B cell (primary cell): ENCODE measurements around the gene EIPR1. TPM values are rescaled to one million over a fixed set of nuclear protein-coding genes. Genes with fewer than 3 reads are reported as not detected.

Source experiments
- ATAC-seq: fragments of 200-7000 bp; cut with Tn5 transposase; one replicate; pipeline ENCODE4 v1.10.0; 2021; ENCODE audit warnings: low read depth, mild to moderate bottlenecking, moderate number of reproducible peaks, moderate library complexity
- CTCF ChIA-PET: fragments of 350-600 bp; sonication (Branson Sonifier 250); formaldehyde crosslinking; loops from one replicate; lab custom pipeline; 2021; ENCODE audit warnings: antibody characterized with exemption, inconsistent platforms; lab: Charles Lee
- POLR2A ChIA-PET: fragments of 350-600 bp; sonication (Branson Sonifier 250); formaldehyde crosslinking; loops from one replicate; lab custom pipeline; 2021; ENCODE audit warnings: antibody characterized with exemption; lab: Charles Lee
- DNase-seq: peaks from one replicate; pipeline ENCODE4 v3.0.0; 2013
- H2AFZ ChIP-seq: 2 replicates; pipeline ENCODE4 v1.6.1; 2012; ENCODE audit warnings: mild to moderate bottlenecking, low read depth, low read length; ENCODE audit not compliant: insufficient read depth, poor library complexity, severe bottlenecking
- H3K27ac ChIP-seq, 2 donors: 1 replicate in 1 of 2; 2 replicates in 1 of 2; pipeline ENCODE4 v1.5.1; 2012 to 2013; ENCODE audit warnings: low read length in 2 of 2, mild to moderate bottlenecking in 2 of 2, moderate library complexity in 1 of 2
- H3K27me3 ChIP-seq, 4 experiments: fragments of 200-600 bp in 1 of 4; sonication (generic) in 1 of 4; replicated peaks in 1 of 4; 1 replicate in 2 of 4; 2 replicates in 2 of 4; pipeline versions ENCODE4 v1.6.1 to v1.7.0; 2013 to 2016; ENCODE audit warnings: low read length in 3 of 4, mild to moderate bottlenecking in 2 of 4, mixed read lengths in 1 of 4, moderate library complexity in 1 of 4; ENCODE audit not compliant: insufficient read depth in 4 of 4, control insufficient read depth in 3 of 4; ENCODE audit errors: control extremely low read depth in 1 of 4
- H3K36me3 ChIP-seq, 2 experiments: replicated peaks in 1 of 2; 1 replicate in 1 of 2; 2 replicates in 1 of 2; pipeline versions ENCODE4 v1.6.1 to v1.7.1; 2013; ENCODE audit warnings: low read length in 1 of 2; ENCODE audit not compliant: insufficient read depth in 2 of 2, control insufficient read depth in 1 of 2; ENCODE audit errors: control extremely low read depth in 1 of 2, extremely low read depth in 1 of 2
- H3K4me1 ChIP-seq, 2 donors: fragments of 200-600 bp in 1 of 2; sonication (generic) in 1 of 2; 1 replicate in 1 of 2; 2 replicates in 1 of 2; pipeline versions ENCODE4 v1.5.1 to v1.6.1; 2013 to 2017; ENCODE audit warnings: low read length in 2 of 2; ENCODE audit not compliant: control insufficient read depth in 2 of 2, insufficient read depth in 2 of 2
- H3K4me2 ChIP-seq: replicated peaks from 2 replicates; pipeline ENCODE3; 2012; ENCODE audit warnings: mild to moderate bottlenecking, low read depth, low read length; ENCODE audit not compliant: poor library complexity, severe bottlenecking
- H3K4me3 ChIP-seq, 5 experiments: fragments of 200-600 bp in 1 of 5; sonication (generic) in 1 of 5; 1 replicate in 3 of 5; 2 replicates in 2 of 5; pipeline versions ENCODE4 v1.5.1 to v1.7.0; 2011 to 2016; ENCODE audit warnings: low read length in 4 of 5, mild to moderate bottlenecking in 4 of 5, low read depth in 2 of 5, control low read depth in 1 of 5, moderate library complexity in 1 of 5; ENCODE audit not compliant: insufficient read depth in 1 of 5; ENCODE audit errors: control extremely low read depth in 1 of 5, extremely low read depth in 1 of 5
- H3K79me2 ChIP-seq: fragments of 200-600 bp; sonication (generic); one replicate; pipeline ENCODE4 v1.6.0; 2016; ENCODE audit warnings: low read length; ENCODE audit not compliant: control insufficient read depth, insufficient read depth
- H3K9ac ChIP-seq: fragments of 200-600 bp; sonication (generic); 2 replicates; pipeline ENCODE4 v1.6.1; 2017; ENCODE audit warnings: mild to moderate bottlenecking, low read length, moderate library complexity
- H3K9me3 ChIP-seq, 3 donors: one replicate each; pipeline versions ENCODE4 v1.6.1 to v1.7.1; 2013; ENCODE audit warnings: low read length in 2 of 3; ENCODE audit not compliant: control insufficient read depth in 2 of 3, insufficient read depth in 1 of 3; ENCODE audit errors: control extremely low read depth in 1 of 3
- H4K20me1 ChIP-seq: 2 replicates; pipeline ENCODE4 v1.6.0; 2012; ENCODE audit warnings: mild to moderate bottlenecking, low read length; ENCODE audit not compliant: insufficient read depth, control insufficient read depth, poor library complexity, severe bottlenecking
- H3K27ac Mint-ChIP-seq: one replicate; pipeline ENCODE4 v1.8.0; 2021; ENCODE audit warnings: mixed read lengths
- H3K27me3 Mint-ChIP-seq: one replicate; pipeline ENCODE4 v1.8.0; 2021; ENCODE audit warnings: mixed read lengths
- H3K4me1 Mint-ChIP-seq: one replicate; pipeline ENCODE4 v1.8.0; 2021; ENCODE audit warnings: mixed read lengths
- H3K4me3 Mint-ChIP-seq: one replicate; pipeline ENCODE4 v1.8.0; 2021; ENCODE audit warnings: mixed read lengths
- H3K9me3 Mint-ChIP-seq: one replicate; pipeline ENCODE4 v1.8.0; 2022; ENCODE audit warnings: mixed read lengths; ENCODE audit not compliant: insufficient read depth
- EZH2 ChIP-seq: IDR thresholded peaks from 2 replicates; pipeline ENCODE4 v1.6.1; 2012; ENCODE audit warnings: borderline replicate concordance, low read depth, mild to moderate bottlenecking, moderate library complexity, low read length; ENCODE audit not compliant: insufficient read depth, poor library complexity, severe bottlenecking
- WGBS: methylation state at CpG from one replicate; pipeline ENCODE4 v1.1.5; 2013; ENCODE audit warnings: missing lambda C conversion rate; ENCODE audit not compliant: insufficient coverage; 5-methylcytosine and 5-hydroxymethylcytosine counted together
- intact Hi-C: fragments of 100-400 bp; cut with micrococcal nuclease; formaldehyde crosslinking; loops from one replicate; pipeline ENCODE4 v1.10.0; 2022
- polyA plus RNA-seq: library from polyadenylated mRNA; depleted of rRNA; stranded (reverse); fragments of >200 nt; gene quantifications from 2 replicates; pipeline ENCODE4 v1.2.3, GENCODE V29; 2012
- total RNA-seq, 2 donors: library from RNA; stranded (reverse); fragments of 120-200 nt in 1 of 2; gene quantifications; 1 replicate in 1 of 2; 2 replicates in 1 of 2; pipeline versions ENCODE4 v1.2.3 to v1.2.4, GENCODE V29; 2013 to 2022
- TF ChIP-seq, protein P1 (sequence below): fragments of 200-600 bp; IDR thresholded peaks from one replicate; pipeline ENCODE4 v1.8.0; 2022; ENCODE audit warnings: antibody characterized with exemption, mild to moderate bottlenecking

EIPR1 gene
- total and polyA plus RNA-seq, 2 donors (not counting 1 experiment from before 2014, with no cell fraction given): 31.8 to 37.0 TPM

- 96% methylated on average over 4 of the region's 8 CpGs for WGBS
- Histone ChIP-seq H2AFZ (no peak overlapping the region), H3K27ac (no peak overlapping the region), H4K20me1 (no peaks in the 10 kb centered on the region), H3K79me2 (peaks cover 36% of the 10 kb centered on the region), H3K4me3 (no peak overlapping the region), H3K9ac (no peak overlapping the region), H3K4me2 (no peak overlapping the region), H3K36me3 (peaks cover 5 to 52% of the 10 kb centered on the region in 2 experiments), H3K9me3 (peaks cover 0 to 5% (median 0%) of the 10 kb centered on the region in 3 donors), H3K4me1 (no peaks in the 10 kb centered on the region), H3K27me3 (no peaks in the 10 kb centered on the region)
- peaks cover 2% of the 10 kb centered on the region for H3K4me1 Mint-ChIP-seq
- POLR2A ChIA-PET: no interaction called here
- no peak for ATAC-seq
- DNase-seq: no peak
- no peaks in the 10 kb centered on the region for H3K9me3 Mint-ChIP-seq
- H3K27ac Mint-ChIP-seq: no peak overlapping the region
- TF ChIP-seq, protein P1, sequence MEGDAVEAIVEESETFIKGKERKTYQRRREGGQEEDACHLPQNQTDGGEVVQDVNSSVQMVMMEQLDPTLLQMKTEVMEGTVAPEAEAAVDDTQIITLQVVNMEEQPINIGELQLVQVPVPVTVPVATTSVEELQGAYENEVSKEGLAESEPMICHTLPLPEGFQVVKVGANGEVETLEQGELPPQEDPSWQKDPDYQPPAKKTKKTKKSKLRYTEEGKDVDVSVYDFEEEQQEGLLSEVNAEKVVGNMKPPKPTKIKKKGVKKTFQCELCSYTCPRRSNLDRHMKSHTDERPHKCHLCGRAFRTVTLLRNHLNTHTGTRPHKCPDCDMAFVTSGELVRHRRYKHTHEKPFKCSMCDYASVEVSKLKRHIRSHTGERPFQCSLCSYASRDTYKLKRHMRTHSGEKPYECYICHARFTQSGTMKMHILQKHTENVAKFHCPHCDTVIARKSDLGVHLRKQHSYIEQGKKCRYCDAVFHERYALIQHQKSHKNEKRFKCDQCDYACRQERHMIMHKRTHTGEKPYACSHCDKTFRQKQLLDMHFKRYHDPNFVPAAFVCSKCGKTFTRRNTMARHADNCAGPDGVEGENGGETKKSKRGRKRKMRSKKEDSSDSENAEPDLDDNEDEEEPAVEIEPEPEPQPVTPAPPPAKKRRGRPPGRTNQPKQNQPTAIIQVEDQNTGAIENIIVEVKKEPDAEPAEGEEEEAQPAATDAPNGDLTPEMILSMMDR: no peak
- TF ChIP-seq EZH2: no peak
- no peak overlapping the region for H3K4me3 Mint-ChIP-seq
- intact Hi-C loops: no loop called here
- CTCF ChIA-PET: no interaction called here
- no peaks in the 10 kb centered on the region for H3K27me3 Mint-ChIP-seq
Observed at GRCh38 chr2:3332133-3332532, 45.5 kb downstream of the EIPR1 start.

DNA sequence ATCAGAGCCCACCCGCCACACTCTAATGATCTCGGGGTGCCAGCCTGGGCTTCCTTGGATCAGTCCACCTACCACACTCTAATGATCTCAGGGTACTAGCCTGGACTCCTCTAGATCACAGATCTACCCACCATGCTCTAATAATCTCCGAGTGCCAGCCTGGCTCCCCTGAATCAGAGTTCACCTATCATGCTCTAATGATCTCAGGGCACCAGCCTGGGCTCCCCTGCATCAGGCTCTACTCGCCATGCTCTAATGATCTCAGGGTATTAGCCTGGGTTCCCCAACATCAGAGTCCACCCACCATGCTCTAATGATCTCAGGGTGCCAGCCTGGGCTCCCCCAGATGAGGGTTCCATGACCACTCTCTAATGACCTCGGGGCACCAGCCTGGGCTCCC, 48.1 kb downstream of the EIPR1 start:
- Histone ChIP-seq H3K9me3 (no peaks in the 10 kb centered on the region), H3K27ac (no peak overlapping the region), H4K20me1 (no peaks in the 10 kb centered on the region), H3K9ac (no peak overlapping the region), H3K4me3 (no peak overlapping the region), H3K27me3 (no peaks in the 10 kb centered on the region), H2AFZ (no peak overlapping the region), H3K4me2 (no peak overlapping the region), H3K4me1 (no peaks in the 10 kb centered on the region), H3K79me2 (peaks cover 19% of the 10 kb centered on the region), H3K36me3 (peaks cover 3 to 41% of the 10 kb centered on the region in 2 experiments)
- Mint-ChIP-seq H3K4me1 (peaks cover 2% of the 10 kb centered on the region), H3K4me3 (no peak overlapping the region), H3K27me3 (no peaks in the 10 kb centered on the region), H3K27ac (no peak overlapping the region), H3K9me3 (no peaks in the 10 kb centered on the region)
- intact Hi-C loops: no loop called here
- ChIA-PET CTCF (no interaction called here), POLR2A (no interaction called here)
- ATAC-seq: no peak
- TF ChIP-seq, protein P1: no peak
- no peak for TF ChIP-seq EZH2
- DNase-seq: no peak
- WGBS: 96% methylated on average over 5 of the region's 5 CpGs
